Measurements from ENCODE around the gene PYHIN1.

DNA sequence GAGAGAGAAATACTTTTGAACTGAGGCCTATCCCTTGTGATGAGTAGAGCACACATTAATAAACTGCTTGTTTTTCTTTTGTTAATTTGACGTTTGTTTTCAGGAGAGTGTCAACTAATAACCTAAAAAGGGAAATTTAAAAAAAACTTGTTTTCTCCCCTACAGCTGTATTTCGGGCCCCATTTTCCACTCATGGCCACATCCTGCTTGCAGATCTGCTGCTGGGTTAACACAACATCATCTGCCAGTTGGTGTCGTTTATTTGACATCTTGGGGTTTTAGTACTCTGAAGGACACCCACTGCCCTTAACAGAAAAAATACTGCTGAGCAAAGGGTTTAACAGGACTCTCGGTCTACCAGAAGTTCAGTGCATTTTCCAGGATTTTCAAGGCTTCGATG, 848 bp upstream of the PYHIN1 start:
- TF ChIP-seq TAF1 (IDR thresholded peaks at IDR 0.05; ENCODE audit: borderline replicate concordance, insufficient read depth, low read length) (no peak), SIN3A (IDR thresholded peaks at IDR 0.05; ENCODE audit: borderline replicate concordance, insufficient read depth, low read length) (no peak), POLR2AphosphoS5 (IDR thresholded peaks at IDR 0.05; ENCODE audit: low read depth, low read length) (no peak), FOXP2 (optimal IDR thresholded peaks at IDR 0.05; ENCODE audit: borderline replicate concordance, extremely low read depth, extremely low read length, insufficient read depth) (no peak)
- TF ChIP-seq, protein P1, sequence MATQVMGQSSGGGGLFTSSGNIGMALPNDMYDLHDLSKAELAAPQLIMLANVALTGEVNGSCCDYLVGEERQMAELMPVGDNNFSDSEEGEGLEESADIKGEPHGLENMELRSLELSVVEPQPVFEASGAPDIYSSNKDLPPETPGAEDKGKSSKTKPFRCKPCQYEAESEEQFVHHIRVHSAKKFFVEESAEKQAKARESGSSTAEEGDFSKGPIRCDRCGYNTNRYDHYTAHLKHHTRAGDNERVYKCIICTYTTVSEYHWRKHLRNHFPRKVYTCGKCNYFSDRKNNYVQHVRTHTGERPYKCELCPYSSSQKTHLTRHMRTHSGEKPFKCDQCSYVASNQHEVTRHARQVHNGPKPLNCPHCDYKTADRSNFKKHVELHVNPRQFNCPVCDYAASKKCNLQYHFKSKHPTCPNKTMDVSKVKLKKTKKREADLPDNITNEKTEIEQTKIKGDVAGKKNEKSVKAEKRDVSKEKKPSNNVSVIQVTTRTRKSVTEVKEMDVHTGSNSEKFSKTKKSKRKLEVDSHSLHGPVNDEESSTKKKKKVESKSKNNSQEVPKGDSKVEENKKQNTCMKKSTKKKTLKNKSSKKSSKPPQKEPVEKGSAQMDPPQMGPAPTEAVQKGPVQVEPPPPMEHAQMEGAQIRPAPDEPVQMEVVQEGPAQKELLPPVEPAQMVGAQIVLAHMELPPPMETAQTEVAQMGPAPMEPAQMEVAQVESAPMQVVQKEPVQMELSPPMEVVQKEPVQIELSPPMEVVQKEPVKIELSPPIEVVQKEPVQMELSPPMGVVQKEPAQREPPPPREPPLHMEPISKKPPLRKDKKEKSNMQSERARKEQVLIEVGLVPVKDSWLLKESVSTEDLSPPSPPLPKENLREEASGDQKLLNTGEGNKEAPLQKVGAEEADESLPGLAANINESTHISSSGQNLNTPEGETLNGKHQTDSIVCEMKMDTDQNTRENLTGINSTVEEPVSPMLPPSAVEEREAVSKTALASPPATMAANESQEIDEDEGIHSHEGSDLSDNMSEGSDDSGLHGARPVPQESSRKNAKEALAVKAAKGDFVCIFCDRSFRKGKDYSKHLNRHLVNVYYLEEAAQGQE (IDR thresholded peaks at IDR 0.05; ENCODE audit: insufficient read depth in 1 of 2, low read depth in 2 of 2, low read length in 2 of 2), result no peak

All from PFSK-1 (cell line).